HG02623 (cell line): ENCODE data around the gene NACC2.

Source experiments
- ATAC-seq: cut with Tn5 transposase; IDR thresholded peaks from one replicate; pipeline ENCODE4 v1.9.1; 2021; ENCODE audit warnings: moderate library complexity; ENCODE audit not compliant: unreplicated experiment

Gene NACC2

DNA sequence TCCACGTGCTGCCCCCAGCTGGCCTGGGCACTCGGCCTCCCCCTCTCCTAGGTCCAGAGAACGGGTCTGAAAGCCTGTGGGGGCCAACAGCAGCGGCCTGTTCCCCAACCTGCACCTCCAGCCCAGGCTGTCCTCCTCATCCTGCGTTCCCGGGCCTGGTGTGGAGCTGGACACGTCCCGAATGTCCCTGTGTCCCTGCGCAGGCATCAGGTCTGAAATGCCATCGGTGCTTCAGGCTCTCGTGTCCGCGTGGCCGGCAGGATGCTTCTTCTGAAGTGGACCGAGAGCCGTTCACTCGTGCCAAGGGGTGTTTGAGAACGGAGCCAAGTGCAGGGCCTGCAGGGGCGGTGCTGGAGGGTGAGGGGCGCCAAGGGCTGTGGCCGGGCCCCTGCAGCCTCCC is 109.2 kb downstream of the NACC2 start:
- ATAC-seq, result no peak

DNA sequence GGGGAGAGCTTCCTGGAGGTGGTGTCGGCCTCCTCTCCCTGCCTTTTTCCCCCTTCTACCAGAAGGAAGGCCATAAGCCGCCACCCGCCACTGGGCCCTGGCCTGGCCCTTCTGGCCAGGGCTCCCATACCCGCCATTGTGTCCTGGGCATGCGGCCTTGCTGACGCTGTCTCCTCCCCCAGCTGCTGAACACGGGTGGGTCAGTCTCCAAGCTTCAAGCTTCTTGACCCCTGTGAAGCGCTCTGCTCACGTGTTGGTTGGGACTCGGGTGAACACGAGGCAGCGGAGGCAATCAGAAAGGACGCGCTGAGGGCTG is 109.7 kb downstream of the NACC2 start:
- ATAC-seq, result no peak

DNA sequence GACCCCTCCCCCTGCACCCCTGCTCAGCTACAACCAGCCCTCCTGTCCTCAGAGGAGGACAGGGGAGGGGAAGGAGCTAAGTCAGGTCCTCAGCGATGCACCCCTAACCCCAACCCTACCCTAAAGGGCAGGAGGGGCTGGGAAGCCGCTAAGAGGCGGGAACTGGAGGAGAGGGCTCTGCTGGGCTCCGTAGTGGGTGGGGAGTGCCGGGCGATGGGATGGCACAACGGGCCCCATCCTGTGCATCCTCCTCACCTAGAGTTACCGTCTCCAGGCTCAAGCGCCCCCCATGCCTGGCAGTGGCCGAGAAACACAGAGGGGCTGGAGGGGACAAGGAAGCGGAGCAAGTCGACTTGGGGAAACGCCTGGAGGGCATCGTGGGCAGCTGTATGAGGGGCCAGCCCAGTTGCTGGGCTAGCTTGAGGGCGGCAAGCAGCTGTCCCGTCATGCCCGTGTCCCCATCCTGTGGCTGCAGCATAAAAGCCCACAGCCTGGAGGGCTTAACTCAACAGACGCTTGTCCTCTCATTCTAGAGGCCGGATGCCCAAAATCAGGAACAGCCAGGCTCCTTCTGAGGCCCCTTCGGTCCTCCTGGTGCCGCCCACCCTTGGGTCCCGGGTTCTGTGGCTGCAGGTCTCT is 110.9 kb downstream of the NACC2 start:
- ATAC-seq, result no peak

DNA sequence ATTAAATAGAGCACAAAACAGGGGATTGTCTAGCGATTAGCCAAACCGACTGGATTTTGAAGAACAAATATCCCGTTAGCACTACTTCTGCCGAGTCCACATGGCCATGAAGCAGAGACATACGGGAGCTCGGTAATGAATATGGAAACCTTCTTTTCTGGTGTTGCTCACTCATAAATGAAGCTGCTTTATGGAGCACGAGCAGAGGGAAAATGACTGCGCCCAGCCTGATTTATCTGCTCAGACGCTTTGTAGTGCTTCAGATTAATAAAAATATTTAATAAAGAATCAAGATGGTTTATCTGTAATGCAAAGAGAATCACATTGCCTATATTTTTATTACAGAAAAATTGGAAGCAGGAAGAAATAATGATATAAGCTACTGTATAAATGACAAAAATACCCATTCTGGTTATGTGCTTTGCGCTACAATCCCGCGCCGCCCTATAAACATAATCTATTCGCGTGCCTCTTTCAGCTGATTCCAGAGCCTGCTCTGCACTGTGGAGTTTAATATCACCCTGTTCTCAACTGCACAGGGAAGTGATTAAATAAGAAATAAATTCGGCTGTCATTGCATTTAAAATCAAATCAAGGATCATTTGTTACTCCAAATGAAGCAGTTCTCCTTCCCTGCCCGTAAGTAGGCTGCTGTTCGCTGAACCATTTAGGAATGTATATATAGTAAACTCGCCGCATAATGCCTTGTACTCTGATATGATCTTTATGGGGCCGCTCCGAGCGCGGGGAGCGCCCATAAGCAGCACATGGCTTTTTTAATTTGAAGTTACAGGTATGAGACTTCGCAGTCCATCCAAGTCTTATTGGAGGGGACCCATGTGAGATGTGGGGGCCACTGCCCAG is 111.6 kb downstream of the NACC2 start:
- no peak for ATAC-seq

DNA sequence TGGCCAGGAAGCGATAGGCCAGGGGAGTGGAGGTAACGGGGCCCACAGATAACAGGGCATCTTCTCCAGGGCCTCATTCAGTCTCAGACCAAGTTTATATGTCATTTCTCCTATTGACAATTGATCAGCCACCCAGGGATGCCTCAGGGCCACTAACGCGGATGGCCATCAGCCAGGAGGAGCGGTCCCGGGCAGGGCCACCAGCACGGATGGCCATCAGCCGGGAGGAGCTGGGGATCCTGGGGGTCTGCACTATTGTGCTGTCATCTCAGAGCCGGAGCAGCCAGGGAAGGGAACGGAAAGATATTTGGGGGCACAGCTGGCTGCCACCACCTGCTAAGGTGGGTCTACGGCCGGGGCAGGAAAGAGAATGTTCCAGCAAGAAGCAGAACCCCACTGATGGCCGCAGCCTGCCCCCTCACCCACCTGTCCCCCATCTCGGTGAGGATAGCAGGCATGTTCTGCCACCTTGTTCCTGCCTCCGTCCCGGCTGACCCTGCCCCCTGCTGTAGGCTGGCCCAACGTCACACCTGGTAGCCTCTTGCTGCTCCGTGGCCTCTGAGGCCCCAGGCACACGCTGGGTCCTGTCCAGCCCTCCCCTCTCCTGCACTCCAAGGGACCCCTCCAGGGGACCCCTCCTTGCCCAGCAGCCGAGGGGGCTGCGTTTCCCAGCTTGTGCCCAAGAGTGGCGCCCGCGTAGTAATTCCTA is 112.4 kb downstream of the NACC2 start:
- ATAC-seq, result no peak

DNA sequence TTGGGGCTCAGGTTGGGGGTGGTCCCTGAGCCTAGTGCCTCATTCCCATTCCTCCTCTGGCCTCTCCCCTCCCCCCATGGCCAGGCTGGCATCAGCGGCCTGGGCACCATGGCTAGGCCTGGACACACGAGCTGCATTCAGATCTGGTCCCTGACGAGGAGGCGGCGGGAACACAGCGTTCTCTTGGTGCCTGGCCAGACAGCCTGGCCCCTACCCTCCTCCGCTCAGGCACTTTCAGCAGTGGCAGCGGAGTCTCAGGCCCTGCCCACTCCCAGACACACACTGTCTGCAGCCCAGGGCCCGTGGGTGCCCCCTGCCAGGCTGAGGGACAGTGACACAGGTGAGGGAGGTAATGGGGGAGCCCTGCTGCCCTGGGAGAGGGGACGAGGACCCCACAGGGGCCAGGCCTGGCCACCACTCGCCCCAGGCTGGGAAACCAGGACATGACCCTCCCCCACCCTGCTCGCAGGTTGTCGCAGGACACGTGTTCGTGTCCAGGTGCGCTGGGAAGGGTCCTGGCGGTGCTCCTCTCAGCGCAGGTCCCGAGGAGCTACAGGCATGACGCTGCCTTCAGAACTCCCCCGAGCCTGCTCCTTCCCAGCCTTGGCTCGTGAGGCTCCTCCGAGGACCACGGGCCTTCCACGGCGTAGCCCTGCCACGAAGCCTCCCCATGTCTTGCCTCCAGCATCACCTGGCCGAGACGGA is 114.0 kb downstream of the NACC2 start:
- no peak for ATAC-seq

DNA sequence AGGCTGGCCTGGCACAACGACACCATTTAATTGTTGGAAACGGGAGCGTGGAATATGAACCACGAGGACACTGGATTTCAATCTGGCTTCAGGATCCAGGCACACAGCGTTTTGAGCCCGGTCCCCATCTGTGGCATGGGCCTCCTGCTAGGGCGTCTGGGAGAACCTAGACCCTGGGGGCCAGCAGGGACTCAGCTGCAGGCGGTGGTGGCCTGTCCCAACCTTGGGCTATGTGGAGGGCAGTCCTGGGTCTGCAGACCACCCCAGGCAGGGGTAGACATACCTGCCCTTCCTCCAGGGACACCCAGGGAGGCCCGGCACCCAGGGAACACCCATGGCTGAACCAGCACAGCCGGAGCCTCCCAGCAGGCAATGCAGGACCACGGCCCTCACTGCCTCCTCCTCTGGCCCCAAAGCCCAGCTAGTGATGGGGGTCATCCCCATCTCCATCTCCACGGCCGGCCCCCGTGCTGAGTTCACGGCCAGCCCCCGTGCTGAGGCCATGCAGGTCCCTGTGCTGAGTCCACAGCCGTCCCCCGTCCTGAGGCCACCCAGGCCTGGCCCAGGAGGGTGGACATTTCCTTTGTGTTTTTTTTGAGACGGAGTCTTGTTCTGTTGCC is 115.4 kb downstream of the NACC2 start:
- ATAC-seq, result no peak

DNA sequence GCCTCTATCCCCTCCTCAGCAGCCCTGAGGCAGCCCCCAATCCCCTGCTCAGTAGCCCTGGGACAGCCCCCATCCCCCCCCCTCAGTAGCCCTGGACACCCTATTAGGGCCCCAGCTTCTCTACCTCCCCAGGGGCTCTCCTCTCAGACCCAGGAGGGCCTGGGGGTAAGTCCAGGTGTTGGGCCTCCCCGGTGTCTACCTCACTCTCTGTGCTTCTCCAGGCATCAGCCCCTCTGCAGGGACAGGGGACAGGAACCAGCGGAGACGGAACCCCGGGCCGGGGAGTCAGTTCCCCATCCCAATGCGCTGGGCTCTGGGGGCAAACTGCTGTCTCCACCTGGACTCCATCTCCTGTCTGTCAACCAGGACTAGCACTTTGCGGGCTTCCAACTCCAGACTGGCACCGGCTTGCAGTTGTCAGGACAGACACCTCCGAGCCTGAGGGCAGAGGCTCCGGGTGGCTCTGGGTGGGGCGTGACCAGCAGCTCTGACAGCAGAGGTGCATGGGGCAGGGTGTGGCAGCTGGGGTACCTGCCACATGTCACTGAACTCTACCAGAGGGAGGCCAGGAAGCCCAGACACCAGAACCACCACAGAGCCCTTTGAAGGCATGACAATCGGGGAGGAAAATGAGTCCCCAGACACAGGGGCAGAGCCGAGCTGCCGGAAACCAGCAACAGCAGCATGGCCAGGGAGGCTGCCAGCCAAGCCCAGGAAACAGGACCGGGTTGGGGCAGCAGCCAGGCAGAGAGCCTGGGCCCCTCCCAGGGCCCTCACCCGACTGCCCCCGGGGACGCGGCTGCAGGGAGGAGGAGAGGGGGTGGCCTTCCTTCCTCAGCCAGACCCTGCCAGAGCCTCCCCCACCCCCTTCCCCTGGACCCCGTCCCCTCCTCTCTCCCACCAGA is 116.2 kb downstream of the NACC2 start:
- no peak for ATAC-seq

DNA sequence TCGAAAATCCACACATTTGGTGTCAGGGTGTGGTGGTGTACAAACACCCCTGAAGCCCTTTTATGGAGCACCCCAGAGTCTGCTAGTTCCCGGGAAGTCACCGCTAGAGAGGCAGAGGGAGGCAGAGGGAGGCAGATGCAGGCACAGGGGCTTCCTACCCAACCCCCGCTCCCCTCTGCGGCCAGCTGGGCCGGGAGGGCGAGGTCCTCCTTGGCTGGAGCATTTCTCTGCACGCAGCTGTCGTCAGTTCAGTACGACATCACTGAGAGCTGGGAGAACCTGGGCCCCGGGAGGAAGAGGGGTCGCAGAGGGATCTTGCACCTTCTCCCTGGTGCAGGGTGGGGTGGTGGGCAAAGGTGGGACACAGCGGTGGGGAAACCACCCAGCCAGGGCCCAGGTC is 118.1 kb downstream of the NACC2 start:
- no peak for ATAC-seq

DNA sequence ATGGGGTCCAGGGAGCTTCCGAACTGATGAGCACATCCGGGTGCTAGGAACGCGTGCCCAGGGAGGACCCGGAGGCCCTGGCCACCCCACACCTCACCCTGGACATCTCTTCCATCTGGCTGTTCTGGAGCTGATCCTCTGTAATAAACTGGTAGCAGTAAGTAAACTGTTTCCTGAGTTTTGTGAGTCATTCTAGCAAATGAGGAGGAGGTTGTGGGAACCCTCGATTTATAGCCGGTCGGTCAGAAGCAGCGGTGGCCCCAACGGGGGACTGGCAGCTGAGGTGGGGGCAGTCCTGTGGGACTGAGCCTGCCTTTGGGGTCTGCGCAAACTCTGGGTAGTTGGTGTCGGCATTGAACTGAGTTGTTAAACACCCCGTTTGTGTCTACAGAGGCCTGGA is 118.6 kb downstream of the NACC2 start:
- ATAC-seq, result no peak

DNA sequence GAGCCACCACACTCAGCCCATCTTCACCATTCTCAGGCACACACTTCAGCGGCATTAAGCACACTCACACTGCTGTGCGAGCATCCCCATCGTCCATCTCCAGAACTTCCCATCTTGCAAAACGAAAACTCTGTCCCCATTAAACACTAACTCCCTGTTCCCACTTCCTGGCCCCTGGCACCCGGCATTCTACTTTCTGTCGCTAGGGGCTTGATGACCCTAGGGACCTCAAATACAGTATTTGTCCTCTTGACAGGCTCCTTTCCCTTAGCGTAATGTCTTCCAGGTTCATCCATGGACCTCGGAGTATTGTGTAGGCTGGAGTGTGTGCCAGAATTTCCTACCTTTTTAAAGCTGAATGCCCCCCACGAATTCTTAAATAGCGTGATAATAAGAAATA is 119.3 kb downstream of the NACC2 start:
- ATAC-seq, result no peak

DNA sequence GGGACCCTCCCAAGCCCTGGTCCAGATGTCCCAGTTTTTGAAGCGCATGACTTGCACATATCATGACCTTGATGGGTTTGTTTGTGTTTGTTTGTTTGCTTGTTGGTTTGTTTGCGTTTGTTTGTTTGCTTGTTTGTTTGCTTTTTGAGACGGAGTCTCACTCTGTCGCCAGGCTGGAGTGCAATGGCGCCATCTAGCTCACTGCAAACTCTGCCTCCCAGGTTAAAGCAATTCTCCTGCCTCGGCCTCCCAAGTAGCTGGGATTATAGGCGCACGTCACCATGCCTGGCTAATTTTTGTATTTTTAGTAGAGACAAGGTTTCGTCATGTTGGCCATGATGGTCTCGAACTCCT is 120.9 kb downstream of the NACC2 start:
- ATAC-seq, result no peak

DNA sequence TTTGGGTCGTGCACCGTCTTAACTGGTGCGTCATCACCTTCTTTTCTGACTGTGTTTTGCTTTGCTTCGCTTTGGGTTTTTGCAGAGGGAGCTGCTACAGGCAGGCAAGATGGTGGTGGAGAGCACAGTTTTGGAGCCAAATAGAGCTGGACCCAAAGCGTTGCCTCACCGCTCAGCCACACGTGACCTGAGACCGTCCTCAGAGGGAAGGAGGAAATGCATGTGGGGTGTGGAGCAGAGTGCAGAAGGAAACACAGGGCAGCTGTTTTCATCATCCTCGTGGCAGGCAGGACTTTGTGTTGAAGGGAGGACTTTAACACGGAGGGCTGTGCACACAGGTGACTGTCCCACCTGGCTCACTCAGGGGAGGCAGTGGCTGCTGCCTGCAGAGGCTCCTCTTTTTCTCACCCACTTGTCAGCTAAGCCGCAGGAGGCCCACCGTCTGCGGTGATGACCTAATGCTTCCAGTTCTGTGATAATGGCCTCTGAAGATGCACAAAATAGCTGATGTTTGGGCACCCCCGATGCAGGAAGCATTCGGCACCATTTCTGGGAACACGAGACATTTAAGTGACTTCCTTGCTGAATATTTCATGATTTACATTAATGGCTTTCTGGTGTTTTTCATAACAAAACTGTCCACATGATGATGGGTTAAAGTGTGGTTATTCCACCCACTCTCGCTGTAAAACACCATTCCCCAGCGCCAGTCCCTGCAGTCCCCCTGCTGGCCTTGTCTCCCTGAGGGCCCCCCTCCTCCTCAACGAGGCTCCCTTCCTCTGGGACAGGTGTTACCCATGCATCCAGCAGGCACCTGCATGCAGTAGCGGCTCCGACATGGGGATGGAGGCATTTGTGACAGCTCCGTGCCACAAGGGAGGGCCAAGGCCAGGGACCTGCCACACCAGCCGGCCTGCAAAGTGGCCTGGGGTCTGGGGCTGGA is 121.5 kb downstream of the NACC2 start:
- ATAC-seq, result no peak

DNA sequence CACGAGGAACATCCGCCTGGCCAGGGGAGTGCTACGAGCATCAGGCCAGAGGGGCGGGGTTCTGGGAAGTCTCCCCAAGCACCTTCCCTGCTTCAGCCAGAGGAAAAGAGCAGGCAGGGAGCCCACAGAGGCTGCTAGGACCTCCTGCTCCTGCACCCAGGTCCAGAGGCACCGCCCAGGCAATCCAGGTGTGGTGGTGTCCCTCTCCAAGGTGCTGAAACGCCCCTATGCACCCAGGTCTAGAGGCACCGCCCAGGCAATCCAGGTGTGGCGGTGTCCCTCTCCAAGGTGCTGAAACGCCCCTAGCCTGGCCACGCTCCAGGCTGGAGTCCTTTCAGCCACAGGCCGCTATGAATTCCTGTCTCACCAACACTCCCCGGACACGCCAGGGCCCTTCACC is 123.2 kb downstream of the NACC2 start:
- ATAC-seq, result no peak

DNA sequence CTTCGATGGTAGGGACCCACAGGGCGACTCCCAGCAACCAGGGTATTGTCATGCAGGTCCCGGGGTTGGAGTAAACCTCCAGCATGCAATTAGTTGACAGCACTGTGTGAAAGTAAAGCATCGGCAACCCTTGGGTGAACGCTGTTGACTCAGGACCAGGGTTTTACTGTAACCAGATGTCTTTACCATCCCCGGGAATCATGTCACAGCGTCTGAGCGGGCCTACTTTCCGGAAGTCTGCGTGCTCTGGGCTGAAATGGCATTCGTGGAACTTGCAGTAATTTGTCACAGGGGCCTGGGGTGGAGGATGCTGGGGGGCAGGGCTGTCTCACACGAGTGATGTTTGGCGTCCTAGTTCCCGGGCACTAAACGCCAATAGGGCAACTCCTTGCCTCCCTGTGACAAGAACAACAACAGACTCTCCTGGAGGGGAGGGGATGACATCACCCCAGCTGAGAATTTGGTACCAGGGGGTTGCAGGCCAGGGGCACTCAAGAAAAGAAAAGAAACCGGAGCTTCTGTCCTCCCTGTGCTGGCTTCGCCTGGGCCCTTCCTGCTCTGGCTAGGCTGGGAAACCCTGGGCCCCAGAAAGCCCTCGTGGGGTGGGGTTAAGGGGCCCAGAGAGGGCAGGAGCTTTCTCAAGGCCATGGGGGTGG is 123.8 kb downstream of the NACC2 start:
- ATAC-seq, result no peak

DNA sequence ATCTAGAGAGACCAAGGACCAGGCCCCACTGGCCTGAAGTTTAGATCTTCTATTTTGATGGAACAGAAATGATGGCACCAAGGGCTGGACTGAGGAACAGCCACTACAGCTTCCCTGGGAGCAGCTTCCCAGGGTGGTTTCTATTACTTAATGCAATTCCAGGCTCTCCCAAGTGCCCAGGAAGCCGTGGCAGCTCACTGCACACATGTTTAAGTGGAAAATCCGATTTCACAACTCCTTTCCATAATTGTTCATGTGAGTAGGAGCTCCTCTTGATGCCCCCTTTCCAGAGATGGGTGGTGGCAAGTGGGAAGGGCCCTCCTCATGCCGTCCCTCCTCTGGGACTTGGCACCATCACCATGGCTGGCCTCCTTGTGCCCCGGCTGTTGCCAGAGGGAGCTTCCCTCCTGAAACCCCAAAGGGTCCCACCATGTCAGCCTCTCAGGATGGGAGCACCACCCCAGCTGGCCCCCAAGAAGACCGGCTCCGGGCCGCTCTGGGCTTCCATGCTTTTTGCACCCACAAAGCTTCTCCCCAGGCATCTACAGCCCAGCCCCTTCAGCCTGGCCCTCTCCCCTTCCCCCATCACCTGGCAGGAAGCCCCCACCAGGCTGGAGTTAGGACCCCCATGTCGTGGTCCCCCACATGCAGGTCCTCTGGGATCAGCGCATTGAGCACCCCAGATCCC is 124.8 kb downstream of the NACC2 start:
- ATAC-seq, result no peak

DNA sequence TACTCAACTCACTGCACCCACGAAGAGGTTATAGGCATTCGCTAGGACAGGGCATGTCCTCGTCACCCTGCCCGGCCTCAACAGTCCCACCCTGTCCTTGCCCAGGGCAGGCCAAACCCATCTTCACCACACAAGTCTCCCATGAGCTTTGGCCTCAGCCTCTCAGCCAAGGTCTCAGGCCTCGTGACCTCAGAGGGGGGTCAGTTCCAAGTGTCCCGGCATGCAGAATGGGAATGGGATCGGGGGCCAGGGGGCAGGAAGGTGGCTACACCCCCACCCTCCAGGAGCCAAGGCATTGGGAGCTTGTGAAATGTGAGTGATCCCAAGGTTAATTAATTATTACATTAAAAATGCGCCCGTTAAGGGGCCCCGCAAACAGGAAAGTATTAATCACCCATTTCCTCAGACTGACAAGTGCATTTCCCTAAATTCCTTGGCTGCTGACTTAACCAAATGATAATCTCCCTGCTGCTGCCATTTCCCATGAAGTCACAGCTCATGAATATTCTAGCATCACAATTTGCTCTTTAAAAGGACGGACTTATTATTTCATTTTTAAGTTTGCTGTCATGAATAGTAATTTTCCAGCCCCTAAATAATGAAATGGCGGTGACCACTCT is 125.9 kb downstream of the NACC2 start:
- ATAC-seq, result no peak

DNA sequence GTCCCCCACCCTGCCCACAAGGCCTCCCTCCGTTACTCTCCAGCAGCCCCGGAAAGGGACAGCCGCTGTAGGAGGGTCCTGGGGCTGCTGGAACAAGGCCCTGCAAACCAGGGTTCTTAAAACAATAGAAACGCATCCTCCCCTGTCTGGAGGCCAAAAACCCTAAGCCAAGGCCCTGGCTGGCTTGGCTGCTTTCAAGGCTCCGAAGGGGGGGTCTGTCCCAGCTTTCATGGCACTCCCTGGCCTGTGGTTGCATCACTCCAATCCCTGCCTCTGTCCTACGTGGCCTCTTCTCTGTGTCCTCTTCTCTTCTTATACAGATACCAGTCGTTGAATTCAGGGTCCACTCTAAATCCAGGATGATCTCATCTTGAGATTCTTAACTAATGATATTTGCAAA is 126.5 kb downstream of the NACC2 start:
- ATAC-seq, result no peak
